ENCODE data around the gene NTSR1. TPM values are rescaled to one million over a fixed set of nuclear protein-coding genes. Genes with fewer than 3 reads are reported as not detected.

The NTSR1 gene
- polyA plus RNA-seq (2013, experiment 1 of 2), result 1.1 TPM
- 0.86 TPM for polyA plus RNA-seq (2013, experiment 2 of 2)

- Histone ChIP-seq H3K4me1 (ENCODE audit: control insufficient read depth, insufficient read depth, low read length, poor library complexity, severe bottlenecking) (peaks cover 5% of the 10 kb centered on the region), H3K36me3 (ENCODE audit: control insufficient read depth, insufficient read depth, low read length) (no peaks in the 10 kb centered on the region), H3K9me3 (ENCODE audit: control insufficient read depth, low read length) (no peaks in the 10 kb centered on the region), H3K27ac (ENCODE audit: low read depth, low read length, severe bottlenecking) (no peak within 1 kb of the TSS), H3K4me3 (ENCODE audit: extremely low read depth, insufficient read depth, low read length, poor library complexity, severe bottlenecking) (peak within 1 kb of the TSS; percentile 19)
- WGBS, 2 experiments (ENCODE audit: insufficient coverage in 2 of 2), result 13 to 14% methylated on average over 83 to 98 of the region's 124 CpGs
Observed at GRCh38 chr20:62708591-62709536, at the start of gene NTSR1. NTSR1 (plus strand) TSS chr20:62708836; CDS start chr20:62709208, 372 bp downstream.

GRCh38 chr20:62659488-62660239 is 49.0 kb upstream of the NTSR1 start:
- no peaks in the 10 kb centered on the region for H3K9me3 ChIP-seq (ENCODE audit: control insufficient read depth, low read length)
- H3K4me3 ChIP-seq (ENCODE audit: extremely low read depth, insufficient read depth, low read length, poor library complexity, severe bottlenecking), result no peak overlapping the region
- no peaks in the 10 kb centered on the region for H3K36me3 ChIP-seq (ENCODE audit: control insufficient read depth, insufficient read depth, low read length)
- 88 to 93% methylated on average over 24 to 29 of the region's 29 CpGs for WGBS, 2 experiments (ENCODE audit: insufficient coverage in 2 of 2)
- no peaks in the 10 kb centered on the region for H3K4me1 ChIP-seq (ENCODE audit: control insufficient read depth, insufficient read depth, low read length, poor library complexity, severe bottlenecking)
- no peak overlapping the region for H3K27ac ChIP-seq (ENCODE audit: low read depth, low read length, severe bottlenecking)

GRCh38 chr20:62660240-62660615 is 48.4 kb upstream of the NTSR1 start:
- Histone ChIP-seq H3K4me3 (ENCODE audit: extremely low read depth, insufficient read depth, low read length, poor library complexity, severe bottlenecking) (no peak overlapping the region), H3K4me1 (ENCODE audit: control insufficient read depth, insufficient read depth, low read length, poor library complexity, severe bottlenecking) (no peaks in the 10 kb centered on the region), H3K36me3 (ENCODE audit: control insufficient read depth, insufficient read depth, low read length) (no peaks in the 10 kb centered on the region), H3K9me3 (ENCODE audit: control insufficient read depth, low read length) (no peaks in the 10 kb centered on the region), H3K27ac (ENCODE audit: low read depth, low read length, severe bottlenecking) (no peak overlapping the region)
- WGBS, 2 experiments (ENCODE audit: insufficient coverage in 2 of 2), result 93 to 98% methylated on average over 15 of the region's 15 CpGs

- no peaks in the 10 kb centered on the region for H3K4me1 ChIP-seq (ENCODE audit: control insufficient read depth, insufficient read depth, low read length, poor library complexity, severe bottlenecking)
- H3K27ac ChIP-seq (ENCODE audit: low read depth, low read length, severe bottlenecking), result no peak overlapping the region
- no peak overlapping the region for H3K4me3 ChIP-seq (ENCODE audit: extremely low read depth, insufficient read depth, low read length, poor library complexity, severe bottlenecking)
- no peaks in the 10 kb centered on the region for H3K36me3 ChIP-seq (ENCODE audit: control insufficient read depth, insufficient read depth, low read length)
- 87 to 92% methylated on average over 9 to 11 of the region's 18 CpGs for WGBS, 2 experiments (ENCODE audit: insufficient coverage in 2 of 2)
- no peaks in the 10 kb centered on the region for H3K9me3 ChIP-seq (ENCODE audit: control insufficient read depth, low read length)
Observed at GRCh38 chr20:62660768-62661167, 47.9 kb upstream of the NTSR1 start.

GRCh38 chr20:62661647-62662046 is 47.0 kb upstream of the NTSR1 start:
- 95 to 97% methylated on average over 9 to 10 of the region's 11 CpGs for WGBS, 2 experiments (ENCODE audit: insufficient coverage in 2 of 2)
- H3K27ac ChIP-seq (ENCODE audit: low read depth, low read length, severe bottlenecking), result no peak overlapping the region
- H3K36me3 ChIP-seq (ENCODE audit: control insufficient read depth, insufficient read depth, low read length), result no peaks in the 10 kb centered on the region
- H3K4me1 ChIP-seq (ENCODE audit: control insufficient read depth, insufficient read depth, low read length, poor library complexity, severe bottlenecking), result no peaks in the 10 kb centered on the region
- no peaks in the 10 kb centered on the region for H3K9me3 ChIP-seq (ENCODE audit: control insufficient read depth, low read length)
- no peak overlapping the region for H3K4me3 ChIP-seq (ENCODE audit: extremely low read depth, insufficient read depth, low read length, poor library complexity, severe bottlenecking)

- WGBS, 2 experiments (ENCODE audit: insufficient coverage in 2 of 2), result 93 to 97% methylated on average over 2 to 4 of the region's 6 CpGs
- Histone ChIP-seq H3K4me3 (ENCODE audit: extremely low read depth, insufficient read depth, low read length, poor library complexity, severe bottlenecking) (no peak overlapping the region), H3K9me3 (ENCODE audit: control insufficient read depth, low read length) (no peaks in the 10 kb centered on the region), H3K36me3 (ENCODE audit: control insufficient read depth, insufficient read depth, low read length) (no peaks in the 10 kb centered on the region), H3K4me1 (ENCODE audit: control insufficient read depth, insufficient read depth, low read length, poor library complexity, severe bottlenecking) (no peaks in the 10 kb centered on the region), H3K27ac (ENCODE audit: low read depth, low read length, severe bottlenecking) (no peak overlapping the region)
Observed at GRCh38 chr20:62662422-62662821, 46.2 kb upstream of the NTSR1 start.

- 62 to 64% methylated on average over 17 to 24 of the region's 24 CpGs for WGBS, 2 experiments (ENCODE audit: insufficient coverage in 2 of 2)
- Histone ChIP-seq H3K9me3 (ENCODE audit: control insufficient read depth, low read length) (no peaks in the 10 kb centered on the region), H3K36me3 (ENCODE audit: control insufficient read depth, insufficient read depth, low read length) (no peaks in the 10 kb centered on the region), H3K27ac (ENCODE audit: low read depth, low read length, severe bottlenecking) (no peak overlapping the region), H3K4me3 (ENCODE audit: extremely low read depth, insufficient read depth, low read length, poor library complexity, severe bottlenecking) (no peak overlapping the region), H3K4me1 (ENCODE audit: control insufficient read depth, insufficient read depth, low read length, poor library complexity, severe bottlenecking) (no peaks in the 10 kb centered on the region)
Observed at GRCh38 chr20:62663145-62664018, 45.3 kb upstream of the NTSR1 start.

GRCh38 chr20:62664019-62664971 is 44.3 kb upstream of the NTSR1 start:
- no peaks in the 10 kb centered on the region for H3K4me1 ChIP-seq (ENCODE audit: control insufficient read depth, insufficient read depth, low read length, poor library complexity, severe bottlenecking)
- no peaks in the 10 kb centered on the region for H3K9me3 ChIP-seq (ENCODE audit: control insufficient read depth, low read length)
- no peaks in the 10 kb centered on the region for H3K36me3 ChIP-seq (ENCODE audit: control insufficient read depth, insufficient read depth, low read length)
- H3K27ac ChIP-seq (ENCODE audit: low read depth, low read length, severe bottlenecking), result no peak overlapping the region
- H3K4me3 ChIP-seq (ENCODE audit: extremely low read depth, insufficient read depth, low read length, poor library complexity, severe bottlenecking), result no peak overlapping the region
- WGBS, 2 experiments (ENCODE audit: insufficient coverage in 2 of 2), result 89 to 91% methylated on average over 13 to 15 of the region's 18 CpGs

GRCh38 chr20:62665153-62665754 is 43.4 kb upstream of the NTSR1 start:
- no peaks in the 10 kb centered on the region for H3K9me3 ChIP-seq (ENCODE audit: control insufficient read depth, low read length)
- H3K27ac ChIP-seq (ENCODE audit: low read depth, low read length, severe bottlenecking), result no peak overlapping the region
- 87 to 96% methylated on average over 12 of the region's 12 CpGs for WGBS, 2 experiments (ENCODE audit: insufficient coverage in 2 of 2)
- H3K4me3 ChIP-seq (ENCODE audit: extremely low read depth, insufficient read depth, low read length, poor library complexity, severe bottlenecking), result no peak overlapping the region
- no peaks in the 10 kb centered on the region for H3K36me3 ChIP-seq (ENCODE audit: control insufficient read depth, insufficient read depth, low read length)
- no peaks in the 10 kb centered on the region for H3K4me1 ChIP-seq (ENCODE audit: control insufficient read depth, insufficient read depth, low read length, poor library complexity, severe bottlenecking)

All from mesodermal cell (in vitro differentiated cells).